ENCODE results near the gene FABP2.
"Not testable (repeated sequence)": the region's sequence is repeated elsewhere in the genome, so short reads cannot be mapped to it uniquely, and the experiment has no call there.

- TF ChIP-seq CTCF (IDR thresholded peaks at IDR 0.05; ENCODE audit: low read depth, low read length); POLR2A (IDR thresholded peaks at IDR 0.05; ENCODE audit: extremely low read depth, insufficient read length): not testable (repeated sequence)
These were observed 34.9 kb upstream of the FABP2 start for GRCh38 chr4:119356796-119357195.

Data from NB4 (cell line).